HG02885 (cell line): ENCODE measurements around the gene FOXA3.

ENCODE experiments used
- ATAC-seq: cut with Tn5 transposase; IDR thresholded peaks from one replicate; pipeline ENCODE4 v1.9.1; 2021; ENCODE audit warnings: mild to moderate bottlenecking; ENCODE audit not compliant: unreplicated experiment, poor library complexity

FOXA3 gene

DNA sequence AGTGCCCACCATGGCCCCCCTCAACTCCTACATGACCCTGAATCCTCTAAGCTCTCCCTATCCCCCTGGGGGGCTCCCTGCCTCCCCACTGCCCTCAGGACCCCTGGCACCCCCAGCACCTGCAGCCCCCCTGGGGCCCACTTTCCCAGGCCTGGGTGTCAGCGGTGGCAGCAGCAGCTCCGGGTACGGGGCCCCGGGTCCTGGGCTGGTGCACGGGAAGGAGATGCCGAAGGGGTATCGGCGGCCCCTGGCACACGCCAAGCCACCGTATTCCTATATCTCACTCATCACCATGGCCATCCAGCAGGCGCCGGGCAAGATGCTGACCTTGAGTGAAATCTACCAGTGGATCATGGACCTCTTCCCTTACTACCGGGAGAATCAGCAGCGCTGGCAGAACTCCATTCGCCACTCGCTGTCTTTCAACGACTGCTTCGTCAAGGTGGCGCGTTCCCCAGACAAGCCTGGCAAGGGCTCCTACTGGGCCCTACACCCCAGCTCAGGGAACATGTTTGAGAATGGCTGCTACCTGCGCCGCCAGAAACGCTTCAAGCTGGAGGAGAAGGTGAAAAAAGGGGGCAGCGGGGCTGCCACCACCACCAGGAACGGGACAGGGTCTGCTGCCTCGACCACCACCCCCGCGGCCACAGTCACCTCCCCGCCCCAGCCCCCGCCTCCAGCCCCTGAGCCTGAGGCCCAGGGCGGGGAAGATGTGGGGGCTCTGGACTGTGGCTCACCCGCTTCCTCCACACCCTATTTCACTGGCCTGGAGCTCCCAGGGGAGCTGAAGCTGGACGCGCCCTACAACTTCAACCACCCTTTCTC is 8.2 kb downstream of the FOXA3 start:
- no peak for ATAC-seq

DNA sequence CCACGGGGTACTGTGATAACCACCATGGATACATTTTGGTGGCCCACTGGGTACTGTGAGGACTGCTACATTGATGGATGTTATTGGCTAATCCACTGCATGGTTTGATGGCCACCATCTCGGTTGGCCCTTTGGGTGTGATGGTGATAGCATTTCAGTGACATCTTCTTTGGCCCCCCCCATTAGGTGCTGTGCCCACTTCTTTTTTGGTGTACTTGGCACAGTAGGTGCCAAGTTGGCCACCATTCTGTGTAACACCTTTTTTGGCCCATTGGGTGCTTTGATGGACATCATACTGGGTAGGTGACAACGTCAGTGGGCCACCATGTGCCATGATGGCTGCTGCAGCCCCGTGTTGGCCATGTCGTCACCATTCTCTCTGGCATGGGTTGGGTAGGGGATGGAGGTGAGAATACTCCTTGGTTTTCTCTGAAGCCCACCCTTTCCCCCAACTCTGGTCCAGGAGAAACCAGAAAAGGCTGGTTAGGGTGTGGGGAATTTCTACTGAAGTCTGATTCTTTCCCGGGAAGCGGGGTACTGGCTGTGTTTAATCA is 9.2 kb downstream of the FOXA3 start:
- ATAC-seq, result no peak

DNA sequence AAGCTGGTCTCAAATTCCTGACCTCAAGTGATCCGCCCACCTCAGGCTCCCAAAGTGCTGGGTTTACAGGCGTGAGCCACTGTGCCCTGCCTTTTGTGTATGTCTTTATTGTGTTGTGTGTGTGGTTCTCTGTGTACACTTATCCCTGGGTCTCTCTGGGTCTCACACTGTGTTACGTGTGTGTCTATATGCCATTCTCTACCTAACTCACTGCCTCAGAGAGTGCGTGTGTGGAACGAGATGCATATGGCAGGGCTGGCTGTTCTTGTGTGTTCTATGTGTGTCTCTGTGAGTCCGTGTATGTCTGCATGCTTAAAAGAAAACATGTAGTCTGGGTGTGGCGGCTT is 10.5 kb downstream of the FOXA3 start:
- ATAC-seq, result no peak

DNA sequence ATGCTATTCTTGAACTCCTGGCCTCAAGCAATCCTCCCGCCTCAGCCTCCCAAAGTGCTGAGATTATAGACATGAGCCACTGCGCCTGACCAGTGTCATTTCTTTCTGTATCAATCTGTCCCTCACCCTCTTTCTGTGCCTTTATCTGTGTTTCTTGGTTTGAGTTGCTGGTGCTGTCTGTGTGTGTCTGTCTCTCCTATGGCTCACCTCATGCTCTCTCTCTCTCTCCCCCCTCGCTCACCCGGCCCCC is 12.0 kb downstream of the FOXA3 start:
- no peak for ATAC-seq

DNA sequence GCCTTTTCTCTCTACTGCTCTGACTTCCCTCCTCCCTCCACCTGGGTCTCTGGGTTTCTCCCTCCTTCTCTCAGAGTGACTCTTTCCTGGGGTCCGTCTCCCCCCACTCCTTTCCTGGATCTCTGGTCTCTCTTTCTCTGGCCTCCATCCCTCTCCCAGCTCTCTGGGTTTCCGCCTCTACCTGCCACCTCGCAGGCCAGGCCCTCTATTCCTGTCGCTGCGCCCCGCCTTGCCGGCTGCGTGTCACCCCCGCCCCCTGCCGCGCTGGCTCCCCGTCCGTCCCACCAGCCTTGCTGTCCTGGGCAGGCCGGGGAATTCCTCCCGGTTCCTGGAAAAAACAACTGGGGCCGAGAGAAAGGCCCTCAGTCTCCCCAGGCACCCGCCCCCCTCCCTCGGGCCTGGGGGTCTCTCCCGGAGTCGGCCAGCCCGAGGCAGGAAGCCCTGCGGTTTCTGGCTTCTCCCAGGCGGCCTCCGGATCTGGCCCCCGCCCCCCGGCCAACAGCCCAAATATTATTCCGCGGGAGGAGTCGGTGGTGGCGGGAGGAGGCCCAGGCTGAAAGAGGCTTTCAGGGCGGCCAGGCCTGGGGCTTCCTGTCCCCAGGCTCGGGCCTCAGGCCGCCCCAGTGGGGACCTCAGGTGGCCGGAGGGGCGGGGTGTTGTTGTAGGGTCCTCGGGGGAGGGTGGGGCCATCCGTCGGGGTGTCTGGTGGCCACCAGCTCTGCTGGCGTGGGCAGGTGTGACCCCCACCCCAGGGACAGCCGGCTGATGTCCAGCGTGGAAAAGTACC is 12.5 kb downstream of the FOXA3 start:
- no peak for ATAC-seq

DNA sequence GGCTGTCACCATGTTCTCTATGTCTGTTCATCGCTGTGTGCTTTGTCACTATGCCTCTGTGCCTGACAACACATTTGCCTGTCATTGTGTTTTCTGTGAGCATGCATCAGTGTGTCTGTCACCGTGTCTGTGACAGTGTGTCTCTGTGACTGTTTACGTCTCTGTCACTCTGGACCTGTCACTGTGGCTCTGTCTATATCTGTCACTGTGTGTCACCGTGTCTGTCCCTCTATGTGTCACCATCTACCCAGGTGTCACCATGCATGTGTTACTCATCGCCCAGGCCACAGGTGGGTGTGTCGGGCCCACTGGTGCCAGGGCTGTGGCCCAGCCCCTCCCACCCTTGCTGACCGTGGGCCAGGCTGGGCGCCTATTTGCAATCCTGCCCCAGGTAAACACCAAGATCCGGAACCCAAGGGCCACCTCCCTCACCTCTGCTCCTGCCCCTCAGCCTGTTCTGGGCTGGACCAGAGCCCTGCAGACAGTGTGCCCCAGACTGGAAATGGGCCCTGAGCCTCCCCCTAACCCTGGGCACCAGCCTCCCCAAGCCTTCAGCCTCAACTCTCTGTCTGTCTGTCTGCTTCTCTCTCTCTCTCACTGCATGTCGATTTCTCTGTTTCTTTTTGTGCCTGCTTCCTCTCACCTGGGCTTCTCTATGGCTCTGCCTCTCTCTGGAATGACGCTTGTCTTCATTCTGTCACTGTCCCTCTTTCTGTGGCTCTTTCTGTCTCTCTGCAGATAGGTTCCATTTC is 14.1 kb downstream of the FOXA3 start:
- ATAC-seq, result no peak

GRCh38 chr19:45879055-45879454 is 14.9 kb downstream of the FOXA3 start:
- ATAC-seq, result no peak

DNA sequence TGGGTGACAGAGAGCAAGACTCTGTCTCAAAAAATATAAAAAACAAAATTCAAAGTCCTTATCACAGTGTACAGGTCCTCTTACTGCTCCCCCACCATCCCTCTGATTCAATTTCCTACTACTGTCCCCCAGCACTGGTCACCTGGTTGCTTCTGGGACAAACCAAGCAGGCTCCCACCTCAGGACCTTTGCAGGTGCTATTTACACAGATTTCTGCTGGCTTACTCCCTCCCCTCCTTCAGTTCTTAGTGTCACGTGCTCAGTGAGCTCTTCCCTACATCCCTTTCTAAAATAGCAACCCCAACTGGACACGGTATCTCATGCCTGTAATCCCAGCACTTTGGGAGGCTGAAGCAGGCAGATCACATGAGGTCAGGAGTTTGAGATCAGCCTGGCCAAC is 15.8 kb downstream of the FOXA3 start:
- ATAC-seq, result no peak

DNA sequence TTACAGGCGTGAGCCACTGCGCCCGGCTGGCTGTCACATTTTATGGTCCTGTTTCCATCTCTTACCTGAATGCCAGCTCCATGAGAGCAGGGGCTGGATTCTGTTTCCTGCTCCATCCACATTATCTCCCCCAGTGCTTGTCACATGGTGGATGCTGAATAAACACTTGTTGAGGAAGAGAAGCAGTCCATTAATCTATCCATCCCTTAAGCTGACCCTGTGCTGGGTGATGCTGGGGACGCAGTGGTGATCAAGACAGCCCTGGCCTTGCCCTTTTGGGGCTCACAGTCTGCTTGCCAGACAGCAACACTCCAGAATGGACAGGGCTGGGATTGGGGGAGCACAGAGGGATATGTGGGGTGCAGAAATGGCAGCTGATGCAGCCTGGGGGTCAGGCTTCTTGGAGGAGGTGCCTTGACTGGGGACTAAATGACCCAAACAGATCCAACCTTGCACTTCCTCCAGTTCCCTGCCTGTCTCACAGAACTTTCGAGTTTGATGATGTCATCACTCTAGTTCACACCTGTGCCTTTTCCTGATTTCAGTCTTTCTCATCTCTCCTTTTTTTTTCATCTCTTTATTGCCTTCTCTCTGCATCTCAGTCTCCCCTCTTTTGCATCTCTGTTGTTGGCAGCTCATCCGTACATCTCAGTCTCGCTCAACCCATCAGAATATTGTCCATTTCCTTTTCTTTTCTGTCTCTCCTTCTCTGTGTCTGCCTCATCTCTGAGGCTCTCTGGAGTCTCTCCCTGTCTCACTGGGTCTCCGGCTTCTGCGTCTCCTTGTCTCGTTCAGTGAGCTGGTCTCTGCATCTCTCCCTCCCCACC is 17.2 kb downstream of the FOXA3 start:
- ATAC-seq, result no peak

GRCh38 chr19:45881909-45882528 is 17.9 kb downstream of the FOXA3 start:
- ATAC-seq, result no peak

- ATAC-seq, result peak; percentile 33
Observed at GRCh38 chr19:45882652-45883585, 18.8 kb downstream of the FOXA3 start.

DNA sequence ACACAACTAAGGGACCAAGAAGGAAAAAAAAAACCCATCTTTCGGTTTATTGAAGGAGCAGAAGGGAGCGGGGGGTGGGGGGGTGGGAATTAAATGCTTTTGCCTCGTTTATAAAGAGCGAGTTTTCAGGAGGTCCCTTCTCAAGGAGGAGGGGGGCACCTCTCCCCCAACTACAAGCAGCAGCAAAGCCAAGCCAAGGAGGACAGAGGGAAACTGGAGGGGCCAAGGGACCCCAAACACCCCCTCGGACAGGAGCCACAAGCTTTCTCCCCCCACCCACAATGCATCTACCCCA is 19.4 kb downstream of the FOXA3 start:
- ATAC-seq, result no peak

GRCh38 chr19:45883881-45884681 is 20.0 kb downstream of the FOXA3 start:
- ATAC-seq, result no peak

GRCh38 chr19:45884682-45885555 is 20.8 kb downstream of the FOXA3 start:
- peak; percentile 3 for ATAC-seq

DNA sequence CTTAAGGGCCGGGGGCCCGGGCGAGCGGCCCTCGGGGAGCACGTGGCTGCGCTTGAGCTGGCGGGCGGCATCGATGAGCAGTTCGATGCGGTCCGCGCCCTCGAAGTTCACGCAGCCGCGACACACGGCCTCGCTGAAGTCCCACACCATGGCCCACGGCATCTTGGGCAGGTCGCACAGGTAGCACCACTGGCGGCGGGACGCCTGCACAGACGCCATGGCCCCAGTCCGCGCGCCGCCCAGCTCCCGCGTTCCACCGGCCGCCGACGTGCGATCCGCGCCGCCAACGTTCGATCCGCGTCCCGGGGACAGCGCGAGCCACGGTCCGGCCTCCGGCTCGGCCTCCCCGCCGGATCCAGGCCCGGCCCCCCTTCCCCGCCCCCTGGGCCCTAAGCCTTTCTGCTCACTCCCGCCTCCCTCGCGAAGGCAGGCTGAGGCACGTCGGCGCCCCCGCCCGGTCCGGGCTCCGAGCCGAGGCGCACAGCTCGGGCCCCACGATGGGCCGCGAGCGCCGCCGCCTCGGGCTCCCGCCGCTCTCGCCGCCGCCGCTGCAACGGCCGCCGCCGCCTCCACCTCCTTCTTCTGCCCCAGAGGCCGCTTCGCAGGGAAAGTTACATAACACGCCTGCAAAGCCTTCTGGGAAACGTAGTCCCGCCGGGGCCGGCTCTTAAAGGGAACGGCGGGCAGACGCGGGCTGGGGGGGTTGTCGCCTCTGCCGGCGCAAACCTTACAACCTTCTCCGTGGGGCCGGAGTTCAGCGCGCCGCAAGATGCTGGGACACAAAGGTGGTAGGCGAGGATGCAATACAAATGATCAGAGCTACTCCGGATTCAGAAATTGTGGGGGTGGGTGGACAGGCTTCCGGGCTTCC is 21.7 kb downstream of the FOXA3 start, which contains the start of gene IRF2BP1:
Gene IRF2BP1 (minus strand): TSS at position 586 of the 871 bp plus-strand sequence. CDS start 367 bp downstream, at position 219.
- ATAC-seq, result peak; percentile 61
